IPS DF 6.9 (cell line): ENCODE measurements around the gene CSNK1G3.

Experiments used
- DNase-seq: peaks from one replicate; pipeline ENCODE4 v3.0.0-alpha.2; 2013; ENCODE audit warnings: low read depth, low spot score
- H3K27ac ChIP-seq: one replicate; pipeline ENCODE4 v1.5.1; 2013; ENCODE audit warnings: low read length, control low read depth
- H3K27me3 ChIP-seq: 2 replicates; pipeline ENCODE4 v1.6.1; 2013; ENCODE audit warnings: mild to moderate bottlenecking, low read length; ENCODE audit not compliant: control insufficient read depth, insufficient read depth
- H3K36me3 ChIP-seq: 2 replicates; pipeline ENCODE4 v1.6.1; 2013; ENCODE audit warnings: low read length; ENCODE audit not compliant: control insufficient read depth, insufficient read depth
- H3K4me1 ChIP-seq: 2 replicates; pipeline ENCODE4 v1.6.1; 2013; ENCODE audit warnings: low read length; ENCODE audit not compliant: control insufficient read depth, insufficient read depth
- H3K4me3 ChIP-seq: 2 replicates; pipeline ENCODE4 v1.5.1; 2013; ENCODE audit warnings: mild to moderate bottlenecking, low read length
- H3K9me3 ChIP-seq: 2 replicates; pipeline ENCODE4 v1.6.1; 2013; ENCODE audit warnings: low read length, inconsistent platforms; ENCODE audit not compliant: control insufficient read depth, insufficient read depth
- WGBS: extraction: QIAGEN DNeasy Blood & Tissue Kit; methylation state at CpG from one replicate; pipeline ENCODE4 v1.1.7; 2013; ENCODE audit warnings: mixed read lengths, missing lambda C conversion rate; ENCODE audit not compliant: insufficient read length, insufficient coverage; 5-methylcytosine and 5-hydroxymethylcytosine counted together

CSNK1G3 gene

DNA sequence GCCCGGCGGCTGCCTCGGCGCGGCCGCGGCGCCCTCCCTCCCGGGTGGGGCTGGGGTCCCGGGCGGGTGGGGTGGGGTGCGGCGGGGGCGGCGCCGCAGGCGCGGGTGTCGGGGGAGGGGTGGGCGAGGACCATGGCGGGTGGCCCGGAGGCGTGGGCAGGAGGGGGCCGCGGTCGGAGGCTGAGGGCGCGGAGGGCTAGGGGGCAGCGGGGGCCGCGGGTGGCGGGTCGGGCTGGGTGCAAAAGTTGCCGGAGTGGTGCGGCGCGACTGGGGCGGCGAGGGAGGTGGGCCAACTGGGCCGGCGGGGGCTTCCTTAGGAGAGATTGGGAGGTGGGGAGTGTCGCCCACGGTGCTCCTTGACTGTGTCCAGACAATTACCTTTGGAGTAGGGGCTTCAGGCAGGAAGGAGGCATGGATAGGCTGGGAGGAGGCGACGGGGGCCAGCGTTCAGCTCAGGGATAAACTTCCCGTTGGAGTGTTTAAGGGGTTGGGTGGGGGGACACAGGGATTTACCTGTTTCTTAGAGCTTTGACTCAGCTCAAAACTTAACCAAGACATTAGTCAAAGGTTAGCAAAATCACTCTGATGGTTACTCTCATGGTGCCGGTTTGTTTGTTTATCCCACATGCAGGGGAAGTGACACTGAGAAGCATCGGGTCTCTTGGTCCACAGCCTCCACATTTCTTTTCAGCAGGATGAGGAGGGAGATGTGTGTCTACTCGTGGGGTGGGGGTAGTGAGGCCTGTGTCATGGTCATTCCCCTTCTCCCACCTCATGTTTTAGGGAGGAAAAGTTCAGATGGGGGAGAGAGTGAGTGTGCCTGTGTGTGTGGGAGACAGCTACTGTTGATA is 859 bp downstream of the CSNK1G3 start:
- Histone ChIP-seq H3K27me3 (no peaks in the 10 kb centered on the region), H3K27ac (no peak overlapping the region), H3K9me3 (no peaks in the 10 kb centered on the region), H3K36me3 (no peaks in the 10 kb centered on the region), H3K4me1 (no peaks in the 10 kb centered on the region; the same call in 1 of the 2 replicates), H3K4me3 (peak overlapping the region; percentile 87)
- no CpG with 5 or more reads among the region's 50 CpGs for WGBS
- DNase-seq = no peak

DNA sequence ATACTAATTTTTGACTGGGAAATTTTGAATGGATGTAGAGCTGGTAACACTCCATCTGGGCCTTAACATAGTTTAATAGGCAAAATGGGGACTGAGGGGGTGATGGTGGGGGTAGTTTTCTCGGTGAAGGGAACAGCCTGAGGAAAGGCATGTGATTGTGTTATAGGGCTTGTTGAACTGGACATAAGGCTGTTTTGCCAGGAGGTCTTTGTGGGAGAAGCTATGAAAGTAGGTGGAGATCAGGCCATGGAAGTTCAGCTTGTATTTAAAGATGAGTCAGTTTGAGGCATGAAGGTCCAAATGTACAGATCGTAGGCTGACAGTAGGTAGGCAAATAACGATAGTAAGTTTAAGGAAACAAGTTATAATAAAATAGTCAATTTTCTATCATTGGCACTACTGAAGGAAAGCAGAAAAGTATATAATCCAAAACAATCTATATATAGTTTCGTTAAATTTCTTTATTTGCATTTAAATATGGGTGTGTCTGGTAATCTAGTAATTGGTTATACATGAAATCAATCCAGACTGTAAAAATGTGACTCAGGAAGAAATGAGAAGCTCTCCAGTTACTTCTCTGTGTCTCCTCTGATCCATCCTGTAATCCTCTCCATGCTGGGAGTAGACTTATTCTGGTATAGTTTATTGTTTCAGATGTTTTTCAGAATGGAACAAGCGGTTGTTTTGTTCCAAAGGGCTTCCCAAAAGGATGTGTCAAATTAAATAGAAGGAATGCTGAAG is 2.8 kb downstream of the CSNK1G3 start:
- H3K4me3 ChIP-seq = no peak overlapping the region
- peaks cover 2% of the 10 kb centered on the region; the same call in 1 of the 2 replicates for H3K4me1 ChIP-seq
- no peak for DNase-seq
- H3K27me3 ChIP-seq = no peaks in the 10 kb centered on the region
- no CpG with 5 or more reads among the region's 5 CpGs for WGBS
- H3K27ac ChIP-seq = no peak overlapping the region
- no peaks in the 10 kb centered on the region for H3K9me3 ChIP-seq
- no peaks in the 10 kb centered on the region for H3K36me3 ChIP-seq

DNA sequence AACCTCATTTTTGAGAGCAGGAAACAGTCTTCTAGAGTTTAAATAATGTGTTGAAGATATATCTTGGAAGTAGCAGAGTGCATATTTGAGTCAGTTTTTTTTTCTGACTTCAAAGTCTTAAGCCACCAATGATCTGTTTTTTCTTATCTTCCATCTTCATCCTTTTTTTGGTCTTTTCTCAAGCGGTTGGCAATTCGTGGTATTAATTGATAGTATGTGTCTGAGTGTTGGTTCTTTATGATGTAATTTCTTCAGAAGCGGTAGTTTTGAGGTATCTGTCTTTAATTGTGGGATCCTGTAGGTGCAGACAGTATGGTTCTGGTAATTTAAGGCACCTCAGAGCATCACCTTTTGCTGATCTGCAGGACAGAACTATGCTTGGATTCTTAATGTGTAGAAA is 3.9 kb downstream of the CSNK1G3 start:
- Histone ChIP-seq H3K9me3 (no peaks in the 10 kb centered on the region), H3K27ac (no peak overlapping the region), H3K27me3 (no peaks in the 10 kb centered on the region), H3K4me1 (peaks cover 2% of the 10 kb centered on the region; the same call in 1 of the 2 replicates), H3K4me3 (no peak overlapping the region), H3K36me3 (no peaks in the 10 kb centered on the region)
- WGBS = no CpG with 5 or more reads among the region's 3 CpGs
- DNase-seq = no peak

DNA sequence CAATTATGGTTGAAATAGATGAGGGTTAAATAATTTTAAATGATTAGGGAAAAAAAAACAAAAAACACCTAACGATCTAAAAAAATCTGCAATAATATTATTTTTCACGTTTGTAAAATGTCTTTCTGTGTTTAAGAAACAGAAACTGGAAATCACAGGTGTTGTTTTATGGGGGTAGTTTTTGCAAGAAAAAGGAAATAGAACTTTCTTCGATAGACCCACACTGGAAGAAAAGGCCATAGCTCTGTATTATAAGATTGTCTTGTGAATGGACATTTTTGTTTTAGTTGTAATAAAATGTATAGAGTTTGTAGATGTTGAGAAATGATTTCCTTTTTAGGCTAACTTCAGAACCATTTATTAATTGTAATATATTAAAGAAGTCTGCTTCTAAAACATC is 5.5 kb downstream of the CSNK1G3 start:
- no peak overlapping the region for H3K4me3 ChIP-seq
- no peaks in the 10 kb centered on the region for H3K27me3 ChIP-seq
- peaks cover 2% of the 10 kb centered on the region; the same call in 1 of the 2 replicates for H3K4me1 ChIP-seq
- no peaks in the 10 kb centered on the region for H3K9me3 ChIP-seq
- no peak overlapping the region for H3K27ac ChIP-seq
- no peak for DNase-seq
- no peaks in the 10 kb centered on the region for H3K36me3 ChIP-seq
- WGBS = no CpG with 5 or more reads among the region's 3 CpGs

DNA sequence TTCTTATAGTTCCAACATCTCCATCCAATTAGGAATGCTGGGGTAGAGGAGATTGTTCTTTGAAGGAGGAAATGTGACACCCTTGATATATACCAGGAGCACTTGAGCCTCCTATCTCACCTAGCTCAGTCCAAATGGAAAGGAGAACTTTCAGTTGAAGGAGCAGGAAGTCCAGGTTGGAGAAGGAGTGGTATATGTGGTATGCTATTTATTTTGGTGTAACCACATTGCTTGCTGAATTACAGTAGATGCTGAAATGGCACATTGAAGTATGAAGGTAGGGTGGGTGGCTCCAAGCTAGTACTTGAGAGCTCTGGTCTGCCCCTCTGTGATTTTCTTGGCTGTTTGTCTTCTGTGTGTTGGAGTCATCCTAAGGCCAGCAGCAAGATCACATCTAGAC is 6.1 kb downstream of the CSNK1G3 start:
- Histone ChIP-seq H3K4me1 (peaks cover 2% of the 10 kb centered on the region; the same call in 1 of the 2 replicates), H3K9me3 (no peaks in the 10 kb centered on the region), H3K27me3 (no peaks in the 10 kb centered on the region), H3K4me3 (no peak overlapping the region), H3K27ac (no peak overlapping the region), H3K36me3 (no peaks in the 10 kb centered on the region)
- DNase-seq = no peak

DNA sequence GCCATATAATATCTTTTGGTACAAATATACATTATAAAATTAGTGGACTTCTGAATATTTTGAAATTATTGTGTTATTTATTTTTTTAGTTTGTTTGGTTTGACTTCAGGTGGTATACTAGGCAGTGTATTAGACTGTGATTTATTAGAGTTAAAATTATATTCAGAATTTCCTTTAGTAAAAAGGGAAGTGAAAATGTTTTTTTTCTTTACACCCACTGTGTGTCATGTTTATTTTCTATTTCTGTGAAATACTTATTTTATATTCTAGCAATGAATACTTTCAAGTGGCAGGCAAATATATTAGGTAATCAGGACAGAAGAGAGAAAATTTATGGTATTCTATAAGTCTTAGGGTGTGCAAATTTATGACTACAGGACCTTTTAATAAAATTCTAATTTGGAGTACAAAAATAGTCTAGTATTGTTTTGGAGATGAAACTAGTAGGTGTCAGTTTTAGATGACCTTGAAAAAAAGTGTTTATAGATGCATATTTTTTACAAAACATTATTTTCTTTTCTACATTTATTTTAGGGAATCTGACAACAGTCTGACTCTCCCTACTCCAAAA is 8.8 kb downstream of the CSNK1G3 start:
- Histone ChIP-seq H3K4me3 (no peak overlapping the region), H3K27ac (no peak overlapping the region), H3K27me3 (no peaks in the 10 kb centered on the region), H3K9me3 (no peaks in the 10 kb centered on the region), H3K36me3 (no peaks in the 10 kb centered on the region), H3K4me1 (peaks cover 2% of the 10 kb centered on the region; the same call in 1 of the 2 replicates)
- DNase-seq = no peak

DNA sequence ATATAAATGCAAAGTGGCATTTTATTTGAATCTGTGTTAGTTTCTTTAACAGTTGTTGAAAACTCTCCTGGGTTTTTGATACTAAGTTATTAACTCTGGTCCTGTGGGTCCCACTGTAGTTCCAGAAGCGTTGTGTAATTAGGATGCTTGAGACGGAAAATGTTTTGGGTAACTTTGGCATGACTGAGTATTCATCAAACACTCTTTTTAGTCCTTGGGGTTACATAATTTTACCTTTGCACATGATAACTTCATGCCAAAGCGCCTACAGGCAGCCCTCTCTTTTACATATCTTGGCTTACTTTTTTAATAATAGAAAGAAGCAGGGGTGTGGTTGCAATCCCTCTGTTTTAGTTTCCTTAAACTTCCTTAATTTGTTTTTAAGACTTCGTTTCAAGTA is 12.2 kb downstream of the CSNK1G3 start:
- no CpG with 5 or more reads among the region's 4 CpGs for WGBS
- no peak overlapping the region for H3K27ac ChIP-seq
- no peaks in the 10 kb centered on the region for H3K36me3 ChIP-seq
- no peak overlapping the region for H3K4me3 ChIP-seq
- H3K4me1 ChIP-seq = no peaks in the 10 kb centered on the region
- DNase-seq = no peak
- H3K9me3 ChIP-seq = no peaks in the 10 kb centered on the region
- no peaks in the 10 kb centered on the region for H3K27me3 ChIP-seq

DNA sequence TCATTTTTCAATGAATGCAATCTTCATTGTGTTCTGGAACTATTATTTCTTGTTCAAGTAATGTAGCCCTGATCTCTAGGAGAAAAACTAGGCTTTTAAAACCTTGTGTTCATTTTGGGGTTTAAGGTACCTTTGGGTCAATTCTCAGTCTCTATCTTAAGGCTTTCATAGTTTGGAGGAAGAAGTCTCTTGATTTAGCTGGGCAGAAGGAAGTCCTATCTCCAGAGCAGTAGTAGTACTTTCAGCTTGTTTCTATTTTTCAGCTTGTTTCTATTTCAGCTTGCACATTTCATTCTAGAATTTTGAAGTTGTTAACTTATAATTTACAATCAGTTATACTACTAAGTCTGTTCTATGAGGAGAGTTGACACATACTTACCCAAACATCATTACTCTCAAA is 15.2 kb downstream of the CSNK1G3 start:
- Histone ChIP-seq H3K4me3 (no peak overlapping the region), H3K27me3 (no peaks in the 10 kb centered on the region), H3K36me3 (no peaks in the 10 kb centered on the region), H3K9me3 (no peaks in the 10 kb centered on the region), H3K4me1 (no peaks in the 10 kb centered on the region), H3K27ac (no peak overlapping the region)
- no peak for DNase-seq

DNA sequence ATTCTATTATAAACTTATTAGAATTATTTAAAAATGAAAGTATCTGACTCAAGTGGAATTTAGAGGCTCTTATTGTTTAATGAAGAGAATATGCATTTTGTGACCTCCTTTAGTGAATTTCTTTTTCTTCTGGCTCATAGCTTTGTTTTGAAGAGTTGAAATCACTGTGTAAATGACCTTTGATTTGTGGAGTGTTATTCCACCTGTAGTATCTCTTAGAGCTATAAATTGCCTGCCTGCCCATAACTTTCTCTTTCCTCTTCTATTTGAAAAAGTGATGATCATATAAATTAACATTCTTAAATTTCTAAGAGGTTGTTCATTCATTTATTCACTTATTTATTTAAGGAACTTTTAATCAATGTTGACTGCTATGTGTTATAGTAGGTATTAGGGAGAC is 16.1 kb downstream of the CSNK1G3 start:
- H3K36me3 ChIP-seq = no peaks in the 10 kb centered on the region
- no peaks in the 10 kb centered on the region for H3K9me3 ChIP-seq
- no peaks in the 10 kb centered on the region for H3K4me1 ChIP-seq
- DNase-seq = no peak
- no peaks in the 10 kb centered on the region for H3K27me3 ChIP-seq
- H3K4me3 ChIP-seq = no peak overlapping the region
- no peak overlapping the region for H3K27ac ChIP-seq

DNA sequence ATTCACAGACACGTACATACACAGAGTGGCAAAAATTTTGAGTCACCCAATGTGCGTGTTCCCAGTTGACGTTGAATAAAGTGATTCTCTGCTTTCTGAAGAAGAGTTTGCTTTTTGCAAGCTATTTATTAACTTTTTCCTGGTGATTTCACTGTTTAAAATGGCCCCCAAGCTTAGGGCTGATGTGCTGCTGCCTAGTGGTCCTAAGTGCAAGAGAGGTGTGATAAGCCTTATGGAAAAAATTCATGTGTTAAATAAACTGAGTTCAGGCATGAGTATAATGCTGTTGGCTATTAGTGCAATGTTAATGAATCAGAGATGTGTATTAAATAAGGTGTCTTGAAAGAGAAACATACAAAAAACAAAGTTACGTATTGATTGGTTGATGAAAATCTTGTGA is 16.9 kb downstream of the CSNK1G3 start:
- Histone ChIP-seq H3K4me1 (no peaks in the 10 kb centered on the region), H3K4me3 (no peak overlapping the region), H3K27me3 (no peaks in the 10 kb centered on the region), H3K36me3 (no peaks in the 10 kb centered on the region), H3K27ac (no peak overlapping the region), H3K9me3 (no peaks in the 10 kb centered on the region)
- DNase-seq = no peak
- WGBS = no CpG with 5 or more reads among the region's 4 CpGs
